Esophagus squamous epithelium (tissue), 5 donors: ENCODE data around the gene SLC25A47. TPM values are rescaled to one million over a fixed set of nuclear protein-coding genes. Genes with fewer than 3 reads are reported as not detected.
A peak's percentile ranks its signal among the peaks of the same experiment; 100 is the strongest.

Experiments used
- DNase-seq: peaks from one replicate; lab custom pipeline; 2025; lab: John Stamatoyannopoulos, UW
- H3K27ac ChIP-seq, 4 donors: fragments of 200-600 bp; sonication (generic); one replicate each; pipeline ENCODE4 v1.5.1; 2016 to 2019; ENCODE audit warnings: mild to moderate bottlenecking in 1 of 4
- H3K27me3 ChIP-seq, 4 donors: fragments of 200-600 bp; sonication (generic); 1 replicate in 3 of 4; 2 replicates in 1 of 4; pipeline versions ENCODE4 v1.5.1 to v1.6.0; 2017 to 2021; ENCODE audit warnings: antibody characterized with exemption in 1 of 4
- H3K36me3 ChIP-seq, 3 donors: fragments of 200-600 bp; sonication (generic); one replicate each; pipeline ENCODE4 v1.5.1; 2016 to 2019
- H3K4me1 ChIP-seq, 3 donors: fragments of 200-600 bp; sonication (generic); one replicate each; pipeline ENCODE4 v1.5.1; 2017 to 2019
- H3K4me3 ChIP-seq, 4 donors: fragments of 200-600 bp; sonication (generic); 1 replicate in 3 of 4; 2 replicates in 1 of 4; pipeline ENCODE4 v1.5.1; 2016 to 2019; ENCODE audit warnings: mild to moderate bottlenecking in 2 of 4, moderate library complexity in 1 of 4
- H3K9me3 ChIP-seq, 3 donors: fragments of 200-600 bp; sonication (generic); one replicate each; pipeline ENCODE4 v1.5.1; 2016 to 2019
- POLR2A ChIP-seq, 4 donors: fragments of 450-650 bp; IDR thresholded peaks; one replicate each; pipeline ENCODE4 v1.6.1; 2017; ENCODE audit warnings: antibody characterized with exemption in 4 of 4, mild to moderate bottlenecking in 4 of 4, moderate library complexity in 3 of 4
- WGBS, 2 donors: methylation state at CpG; one replicate each; pipeline ENCODE4 v1.1.5; 2018; 5-methylcytosine and 5-hydroxymethylcytosine counted together
- intact Hi-C: fragments of 100-400 bp; cut with DNase I; formaldehyde crosslinking; loops from one replicate; pipeline ENCODE4 v1.15.0; 2022
- total RNA-seq, 4 donors: library from RNA; depleted of rRNA; stranded (reverse); fragments of >200 nt; gene quantifications; one replicate each; pipeline ENCODE4 v1.1.0, GENCODE V29; 2016
- TF ChIP-seq, protein P1 (sequence below), 6 experiments: fragments of 450-650 bp in 4 of 6; fragments of 200-600 bp in 2 of 6; sonication (generic) in 2 of 6; IDR thresholded peaks; one replicate each; pipeline ENCODE4 v1.5.1; 2016 to 2019; ENCODE audit warnings: antibody characterized with exemption in 6 of 6, mild to moderate bottlenecking in 4 of 6, moderate library complexity in 4 of 6
- donor health status: DM: yes; HTN: yes; CAD: no.

SLC25A47 gene
- total RNA-seq, 4 donors from 2014 or later: not detected

DNA sequence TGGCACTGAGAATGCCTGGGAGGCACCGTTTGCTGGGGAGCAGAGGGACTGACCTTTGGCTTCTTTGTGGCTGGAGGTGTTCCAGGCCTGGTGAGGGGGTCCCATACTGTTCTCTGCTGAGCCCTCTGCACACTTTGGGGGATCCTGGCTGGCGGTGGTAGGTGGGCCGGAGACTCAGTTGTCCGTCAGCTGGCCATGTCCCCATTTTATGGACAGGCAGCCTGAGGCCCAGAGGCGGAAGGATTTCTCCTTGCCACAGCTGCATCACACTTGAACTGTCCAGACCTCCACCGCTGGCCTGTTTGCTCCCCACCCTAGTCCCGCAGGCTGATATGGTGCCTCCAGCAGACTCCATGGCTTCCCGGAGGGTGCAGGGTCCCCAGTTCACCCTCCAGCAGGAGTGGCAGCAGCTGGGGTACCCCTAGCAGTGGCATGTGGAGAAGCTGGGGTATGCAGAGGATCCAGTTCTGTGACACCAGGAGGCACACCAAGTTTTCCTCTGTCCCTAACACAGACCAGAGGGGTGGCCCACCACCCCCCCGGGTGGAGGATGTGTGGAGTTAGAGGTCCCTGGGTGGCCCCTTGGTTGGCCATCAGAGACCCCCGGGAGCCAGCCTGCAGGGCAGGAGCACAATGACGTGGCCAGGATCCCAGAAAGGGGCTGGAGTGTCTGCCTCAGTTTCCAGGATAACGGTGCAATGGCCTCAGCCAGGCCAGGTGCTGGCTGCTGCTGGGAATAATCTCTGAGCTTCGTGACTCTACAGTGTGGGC is 31.6 kb upstream of the SLC25A47 start:
- DNase-seq: no peak
- intact Hi-C loops: no loop called here
- H3K4me3 ChIP-seq: no peak overlapping the region

DNA sequence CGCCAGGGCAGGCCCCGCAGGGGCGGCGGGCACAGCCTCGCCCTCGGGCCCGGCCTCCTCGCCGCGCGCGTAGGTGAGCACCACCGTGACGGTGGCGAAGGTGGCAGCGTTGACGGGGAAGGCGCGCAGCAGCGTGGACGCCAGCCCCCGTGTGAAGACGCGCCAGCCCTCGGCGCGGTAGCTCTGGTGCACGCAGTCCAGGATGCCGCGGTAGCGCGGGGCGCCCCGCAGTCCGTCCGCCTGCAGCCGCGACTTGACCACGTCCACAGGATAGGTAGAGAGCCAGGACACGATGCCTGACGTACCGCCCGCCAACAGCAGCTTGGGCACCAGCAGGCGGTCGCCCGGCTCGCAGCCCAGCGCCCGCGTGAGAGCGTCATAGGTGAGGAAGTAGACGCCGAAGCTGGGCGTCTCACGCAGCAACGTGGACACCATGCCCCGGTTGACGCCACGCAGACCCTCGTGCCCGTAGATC is 30.8 kb upstream of the SLC25A47 start:
- TF ChIP-seq, protein P1, sequence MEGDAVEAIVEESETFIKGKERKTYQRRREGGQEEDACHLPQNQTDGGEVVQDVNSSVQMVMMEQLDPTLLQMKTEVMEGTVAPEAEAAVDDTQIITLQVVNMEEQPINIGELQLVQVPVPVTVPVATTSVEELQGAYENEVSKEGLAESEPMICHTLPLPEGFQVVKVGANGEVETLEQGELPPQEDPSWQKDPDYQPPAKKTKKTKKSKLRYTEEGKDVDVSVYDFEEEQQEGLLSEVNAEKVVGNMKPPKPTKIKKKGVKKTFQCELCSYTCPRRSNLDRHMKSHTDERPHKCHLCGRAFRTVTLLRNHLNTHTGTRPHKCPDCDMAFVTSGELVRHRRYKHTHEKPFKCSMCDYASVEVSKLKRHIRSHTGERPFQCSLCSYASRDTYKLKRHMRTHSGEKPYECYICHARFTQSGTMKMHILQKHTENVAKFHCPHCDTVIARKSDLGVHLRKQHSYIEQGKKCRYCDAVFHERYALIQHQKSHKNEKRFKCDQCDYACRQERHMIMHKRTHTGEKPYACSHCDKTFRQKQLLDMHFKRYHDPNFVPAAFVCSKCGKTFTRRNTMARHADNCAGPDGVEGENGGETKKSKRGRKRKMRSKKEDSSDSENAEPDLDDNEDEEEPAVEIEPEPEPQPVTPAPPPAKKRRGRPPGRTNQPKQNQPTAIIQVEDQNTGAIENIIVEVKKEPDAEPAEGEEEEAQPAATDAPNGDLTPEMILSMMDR (IDR thresholded peaks at IDR 0.05): no peak
- no peak for TF ChIP-seq POLR2A (IDR thresholded peaks at IDR 0.05)
- H3K4me3 ChIP-seq: no peak overlapping the region
- H3K27me3 ChIP-seq: no peaks in the 10 kb centered on the region
- intact Hi-C loops: no loop called here
- DNase-seq: no peak
- no peaks in the 10 kb centered on the region for H3K9me3 ChIP-seq
- H3K36me3 ChIP-seq: peaks cover 6 to 77% (median 25%) of the 10 kb centered on the region in 3 donors
- H3K4me1 ChIP-seq: peaks cover 8 to 29% (median 11%) of the 10 kb centered on the region in 3 donors
- 90 to 94% methylated on average over 18 to 23 of the region's 61 CpGs for WGBS, 2 donors
- no peak overlapping the region for H3K27ac ChIP-seq

More for the DNA sequence above, 31.6 kb upstream of the SLC25A47 start:
- Histone ChIP-seq H3K27me3 (no peaks in the 10 kb centered on the region), H3K9me3 (no peaks in the 10 kb centered on the region), H3K4me1 (peaks cover 0 to 24% (median 3%) of the 10 kb centered on the region in 3 donors), H3K27ac (no peak overlapping the region), H3K36me3 (peaks cover 6 to 77% (median 25%) of the 10 kb centered on the region in 3 donors)
- no peak for TF ChIP-seq POLR2A (IDR thresholded peaks at IDR 0.05)
- TF ChIP-seq, protein P1 (IDR thresholded peaks at IDR 0.05): no peak
- WGBS, 2 donors: 85 to 90% methylated on average over 3 to 5 of the region's 13 CpGs

- H3K4me1 ChIP-seq: peaks cover 13 to 35% (median 17%) of the 10 kb centered on the region in 3 donors
- 91 to 100% methylated on average over 7 to 8 of the region's 42 CpGs for WGBS, 2 donors
- no peak for TF ChIP-seq POLR2A (IDR thresholded peaks at IDR 0.05)
- TF ChIP-seq, protein P1 (IDR thresholded peaks at IDR 0.05): no peak
- no peak for DNase-seq
- H3K4me3 ChIP-seq: no peak overlapping the region
- intact Hi-C loops: no loop called here
- no peaks in the 10 kb centered on the region for H3K9me3 ChIP-seq
- no peaks in the 10 kb centered on the region for H3K27me3 ChIP-seq
- H3K27ac ChIP-seq: no peak overlapping the region
- H3K36me3 ChIP-seq: peaks cover 6 to 77% (median 25%) of the 10 kb centered on the region in 3 donors
Observed at GRCh38 chr14:100292776-100293461, 30.2 kb upstream of the SLC25A47 start.

DNA sequence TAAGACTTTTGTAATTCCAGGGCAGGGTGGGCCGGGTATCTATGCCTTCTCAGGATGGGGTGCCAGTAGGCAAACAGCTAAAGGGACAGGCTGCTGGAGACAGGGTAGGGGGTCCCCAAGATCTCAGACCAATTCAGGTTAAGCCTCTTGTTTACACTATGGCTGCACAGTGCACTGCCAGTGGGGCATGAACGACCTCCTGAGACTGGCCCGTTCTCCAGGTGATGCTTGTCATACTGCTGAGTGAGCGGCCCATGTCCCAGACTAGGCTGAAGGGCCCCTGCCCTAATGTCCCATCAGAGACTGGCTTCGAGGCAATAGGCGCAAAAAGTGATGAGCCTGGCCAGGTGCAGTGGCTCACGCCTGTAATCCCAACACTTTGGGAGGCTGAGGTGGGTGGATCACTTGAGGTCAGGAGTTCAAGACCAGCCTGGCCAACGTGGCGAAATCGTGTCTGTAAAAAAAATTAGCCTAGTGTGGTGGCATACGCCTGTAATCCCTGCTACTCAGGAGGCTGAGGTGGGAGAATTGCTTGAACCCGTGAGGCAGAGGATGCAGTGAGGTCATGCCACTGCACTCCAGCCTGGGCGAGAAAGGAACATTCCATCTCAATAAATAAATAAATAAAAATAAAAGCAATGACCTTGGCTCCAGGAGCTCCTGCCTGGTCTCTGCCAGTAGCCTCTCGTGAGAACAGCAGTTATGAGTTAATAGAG is 29.5 kb upstream of the SLC25A47 start:
- no peak for DNase-seq
- Histone ChIP-seq H3K4me1 (peaks cover 15 to 42% (median 19%) of the 10 kb centered on the region in 3 donors), H3K9me3 (no peaks in the 10 kb centered on the region), H3K4me3 (no peak overlapping the region), H3K27ac (peak overlapping the region in 1 of 4 donors; percentile 23), H3K36me3 (peaks cover 6 to 78% (median 25%) of the 10 kb centered on the region in 3 donors), H3K27me3 (no peaks in the 10 kb centered on the region)
- TF ChIP-seq POLR2A (IDR thresholded peaks at IDR 0.05): no peak
- TF ChIP-seq, protein P1 (IDR thresholded peaks at IDR 0.05): no peak
- intact Hi-C loops: no loop called here
- WGBS, 2 donors: 64 to 84% methylated on average over 8 to 13 of the region's 14 CpGs
